ENCODE measurements around the gene TPPP3. TPM values are rescaled to one million over a fixed set of nuclear protein-coding genes. Genes with fewer than 3 reads are reported as not detected.

TPPP3 gene
- 0.65 and 0.97 TPM in 2 replicates for total RNA-seq

GRCh38 chr16:67393111-67393787, at the start of gene TPPP3:
TPPP3 (minus strand) TSS chr16:67393498; CDS start chr16:67391111, 2,387 bp downstream.

DNA sequence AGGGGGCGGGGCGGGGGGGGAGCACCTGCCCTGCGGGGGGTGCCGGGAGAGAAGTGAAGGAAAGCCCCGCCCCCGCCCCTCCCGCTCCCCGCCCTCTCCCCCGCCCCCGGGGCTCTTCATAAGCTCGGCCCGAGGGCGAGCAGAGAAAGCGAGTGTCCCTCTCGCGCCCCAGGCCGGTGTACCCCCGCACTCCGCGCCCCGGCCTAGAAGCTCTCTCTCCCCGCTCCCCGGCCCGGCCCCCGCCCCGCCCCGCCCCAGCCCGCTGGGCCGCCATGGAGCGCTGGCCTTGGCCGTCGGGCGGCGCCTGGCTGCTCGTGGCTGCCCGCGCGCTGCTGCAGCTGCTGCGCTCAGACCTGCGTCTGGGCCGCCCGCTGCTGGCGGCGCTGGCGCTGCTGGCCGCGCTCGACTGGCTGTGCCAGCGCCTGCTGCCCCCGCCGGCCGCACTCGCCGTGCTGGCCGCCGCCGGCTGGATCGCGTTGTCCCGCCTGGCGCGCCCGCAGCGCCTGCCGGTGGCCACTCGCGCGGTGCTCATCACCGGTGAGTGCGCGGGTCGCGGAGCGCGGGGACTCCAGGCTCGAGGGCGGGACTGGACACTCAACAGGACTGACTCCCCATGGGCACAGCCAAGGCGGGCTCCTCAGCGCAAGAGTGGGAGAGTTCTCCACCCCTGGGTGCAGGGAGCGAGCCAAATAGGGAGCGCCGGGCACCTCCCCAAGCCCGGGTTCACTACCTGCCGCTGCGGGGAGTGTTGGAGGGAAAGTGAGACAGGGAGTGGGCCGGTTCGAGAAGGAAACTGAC, 37.9 kb upstream of the TPPP3 start, which contains the start of gene HSD11B2:
Gene HSD11B2 (plus strand): TSS at position 145 of the 798 bp plus-strand sequence. CDS start 128 bp downstream, at position 273.

GRCh38 chr16:67415872-67416793, 22.8 kb upstream of the TPPP3 start, which contains the start of gene ZDHHC1:
ZDHHC1 (minus strand) TSS chr16:67416477; CDS start chr16:67407775, 8,702 bp downstream.

Small RNA genes within 50 kb of the gene (small RNA-seq; reads per million reads assigned to genes)
- not detected for gene RNU1-123P

Other genes starting within 250 kb of the TPPP3 start
- 74.3 and 86.0 TPM in 2 replicates for gene B3GNT9, start 242.5 kb downstream of the TPPP3 start, total RNA-seq
- 17.4 and 20.5 TPM in 2 replicates for gene TRADD, start 233.6 kb downstream of the TPPP3 start, total RNA-seq
- gene FBXL8, start 233.5 kb downstream of the TPPP3 start, total RNA-seq, result 14.8 and 18.7 TPM in 2 replicates
- gene HSF4, start 228.8 kb downstream of the TPPP3 start, total RNA-seq, result 4.5 and 9.6 TPM in 2 replicates
- gene NOL3, start 223.0 kb downstream of the TPPP3 start, total RNA-seq, result 14.8 and 15.9 TPM in 2 replicates
- 6.3 and 6.6 TPM in 2 replicates for gene MATCAP1, start 209.5 kb downstream of the TPPP3 start, total RNA-seq
- gene EXOC3L1, start 203.4 kb downstream of the TPPP3 start, total RNA-seq, result not detected in 2 replicates
- gene E2F4, start 201.3 kb downstream of the TPPP3 start, total RNA-seq, result 74.0 and 82.8 TPM in 2 replicates
- gene ELMO3, start 194.4 kb downstream of the TPPP3 start, total RNA-seq, result 0.36 and 0.49 TPM in 2 replicates
- gene TMEM208, start 166.4 kb downstream of the TPPP3 start, total RNA-seq, result 26.4 and 27.9 TPM in 2 replicates
- 24.5 and 36.9 TPM in 2 replicates for gene FHOD1, start 146.0 kb downstream of the TPPP3 start, total RNA-seq
- 3.0 and 4.1 TPM in 2 replicates for gene SLC9A5, start 144.5 kb downstream of the TPPP3 start, total RNA-seq
- 52.7 and 60.0 TPM in 2 replicates for gene PLEKHG4, start 114.0 kb downstream of the TPPP3 start, total RNA-seq
- under 0.01 TPM in 1 of 2 replicates, not detected in the other for gene KCTD19, start 66.8 kb downstream of the TPPP3 start, total RNA-seq
- 0.49 TPM in 1 of 2 replicates, not detected in the other for gene LRRC36, start 66.7 kb downstream of the TPPP3 start, total RNA-seq
- 14.7 and 15.3 TPM in 2 replicates for gene ZDHHC1, start 23.0 kb upstream of the TPPP3 start, total RNA-seq
- gene HSD11B2, start 37.6 kb upstream of the TPPP3 start, total RNA-seq, result not detected in 2 replicates
- gene ATP6V0D1, start 87.7 kb upstream of the TPPP3 start, total RNA-seq, result 111 and 131 TPM in 2 replicates
- gene AGRP, start 90.0 kb upstream of the TPPP3 start, total RNA-seq, result not detected in 2 replicates
- gene RIPOR1, start 135.3 kb upstream of the TPPP3 start, total RNA-seq, result 40.4 and 44.9 TPM in 2 replicates
- 23.8 and 27.3 TPM in 2 replicates for gene CTCF, start 169.0 kb upstream of the TPPP3 start, total RNA-seq

All from hair follicle dermal papilla cell (primary cell).